GM18507 (cell line): ENCODE results near the gene ENPP7.
"Not testable (repeated sequence)": the region's sequence is repeated elsewhere in the genome, so short reads cannot be mapped to it uniquely, and the experiment has no call there.

Source experiments
- DNase-seq: peaks from one replicate; pipeline ENCODE4 v3.0.0; 2011; ENCODE audit warnings: low read depth; ENCODE audit not compliant: insufficient read length; ENCODE audit errors: extremely low spot score
- FAIRE-seq: peaks from 2 replicates; lab custom pipeline; 2011; peaks lifted over from hg19 to GRCh38; lab: Jason Lieb, UNC

The ENPP7 gene

GRCh38 chr17:79771276-79771675 lies 40.5 kb downstream of the ENPP7 start:
- FAIRE-seq, result no peak

GRCh38 chr17:79772726-79773125 lies 42.0 kb downstream of the ENPP7 start:
- not testable (repeated sequence) for FAIRE-seq, DNase-seq

More at GRCh38 chr17:79771276-79771675, 40.5 kb downstream of the ENPP7 start:
- no peak for DNase-seq

GRCh38 chr17:79774561-79774975 lies 43.8 kb downstream of the ENPP7 start:
- DNase-seq, result no peak

GRCh38 chr17:79775632-79776031 lies 44.9 kb downstream of the ENPP7 start:
- FAIRE-seq (no peak), DNase-seq (no peak)

More at GRCh38 chr17:79774561-79774975, 43.8 kb downstream of the ENPP7 start:
- FAIRE-seq, result no peak

- no peak for DNase-seq
- no peak for FAIRE-seq
Observed at GRCh38 chr17:79776376-79777119, 45.8 kb downstream of the ENPP7 start.

- FAIRE-seq, result no peak
Observed at GRCh38 chr17:79777120-79777893, 46.6 kb downstream of the ENPP7 start.

GRCh38 chr17:79777894-79778503 lies 47.3 kb downstream of the ENPP7 start, which contains the start of gene CBX2:
TSS of gene CBX2 (plus strand) at chr17:79778148. CDS start at chr17:79778236, 88 bp downstream.
- DNase-seq (peak; percentile 92), FAIRE-seq (no peak)

More at GRCh38 chr17:79777120-79777893, 46.6 kb downstream of the ENPP7 start:
- DNase-seq, result no peak

GRCh38 chr17:79778504-79779083 lies 47.9 kb downstream of the ENPP7 start:
- FAIRE-seq (no peak), DNase-seq (no peak)

GRCh38 chr17:79779084-79779529 lies 48.4 kb downstream of the ENPP7 start:
- FAIRE-seq (no peak), DNase-seq (no peak)

- DNase-seq (no peak), FAIRE-seq (no peak)
Observed at GRCh38 chr17:79779661-79780365, 49.1 kb downstream of the ENPP7 start.

GRCh38 chr17:79781012-79781650 lies 50.4 kb downstream of the ENPP7 start:
- FAIRE-seq, result no peak
- no peak for DNase-seq

GRCh38 chr17:79781736-79782575 lies 51.2 kb downstream of the ENPP7 start:
- DNase-seq (no peak), FAIRE-seq (no peak)

GRCh38 chr17:79783891-79784290 lies 53.1 kb downstream of the ENPP7 start:
- no peak for DNase-seq
- FAIRE-seq, result no peak

- DNase-seq (no peak), FAIRE-seq (no peak)
Observed at GRCh38 chr17:79784353-79785016, 53.7 kb downstream of the ENPP7 start.

- no peak for FAIRE-seq
- no peak for DNase-seq
Observed at GRCh38 chr17:79785017-79785899, 54.5 kb downstream of the ENPP7 start.
